Measurements from ENCODE around the gene LINGO1.

- TF ChIP-seq CTCF (conservative IDR thresholded peaks at IDR 0.05; ENCODE audit: low read length) (no peak), EZH2phosphoT487 (IDR thresholded peaks at IDR 0.05; ENCODE audit: borderline replicate concordance, low read depth, low read length) (no peak)
Observed at GRCh38 chr15:77591968-77592613, 40.6 kb downstream of the LINGO1 start.
